Neutrophil (primary cell): ENCODE results near the gene CHIT1.

Experiments
- H3K27ac ChIP-seq: fragments of 200-600 bp; sonication (generic); 2 replicates; pipeline ENCODE4 v1.5.1; 2016; ENCODE audit warnings: mild to moderate bottlenecking, moderate library complexity
- H3K27me3 ChIP-seq: fragments of 200-600 bp; sonication (generic); 2 replicates; pipeline ENCODE4 v1.6.0; 2016; ENCODE audit warnings: mild to moderate bottlenecking
- H3K36me3 ChIP-seq: fragments of 200-600 bp; sonication (generic); 2 replicates; pipeline ENCODE4 v1.5.1; 2017
- H3K4me1 ChIP-seq, 2 experiments: fragments of 200-600 bp in 1 of 2; sonication (generic) in 1 of 2; 1 replicate in 1 of 2; 2 replicates in 1 of 2; pipeline versions ENCODE4 v1.5.1 to v1.6.1; 2013 to 2016; ENCODE audit warnings: low read depth in 1 of 2, low read length in 1 of 2, mild to moderate bottlenecking in 1 of 2, moderate library complexity in 1 of 2; ENCODE audit not compliant: control insufficient read depth in 1 of 2, insufficient read depth in 1 of 2
- H3K4me3 ChIP-seq, 2 experiments: fragments of 200-600 bp in 1 of 2; sonication (generic) in 1 of 2; 1 replicate in 1 of 2; 2 replicates in 1 of 2; pipeline ENCODE4 v1.5.1; 2013 to 2016; ENCODE audit warnings: low read depth in 1 of 2, low read length in 1 of 2, mild to moderate bottlenecking in 1 of 2, moderate library complexity in 1 of 2
- H3K9me3 ChIP-seq: fragments of 200-600 bp; sonication (generic); 2 replicates; pipeline ENCODE4 v1.5.1; 2016
- TF ChIP-seq, protein P1 (sequence below): fragments of 200-600 bp; sonication (generic); IDR thresholded peaks from 2 replicates; pipeline ENCODE4 v1.5.1; 2016; ENCODE audit warnings: antibody characterized with exemption

CHIT1 gene

DNA sequence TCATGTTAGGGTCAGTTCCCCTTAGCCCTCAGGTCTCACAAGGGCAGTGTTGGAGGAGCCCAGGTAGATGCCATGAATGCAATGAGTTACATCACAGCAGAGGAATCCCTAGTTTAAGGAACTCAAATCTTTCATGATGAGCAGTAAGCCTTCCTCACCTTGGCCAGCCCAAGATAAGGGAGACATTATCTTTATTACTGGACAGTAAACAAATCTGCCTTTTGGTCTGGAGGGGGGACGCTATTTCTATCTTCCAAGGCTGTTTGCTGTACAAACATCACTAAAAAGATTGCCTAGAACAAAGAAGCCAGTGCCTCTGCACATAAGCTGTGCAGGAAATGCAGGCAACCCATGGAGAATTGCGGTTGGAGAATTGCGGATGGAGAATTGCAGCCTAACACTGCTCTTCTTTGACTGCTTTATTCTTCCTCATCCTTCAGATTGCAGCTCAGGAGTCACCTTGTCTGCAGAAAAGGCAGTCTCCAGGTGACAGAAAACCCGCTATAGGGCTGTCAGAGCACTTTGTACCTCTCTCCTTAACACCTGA is 40.7 kb downstream of the CHIT1 start:
- Histone ChIP-seq H3K36me3 (peaks cover 14% of the 10 kb centered on the region), H3K4me3 (no peak overlapping the region), H3K27me3 (no peaks in the 10 kb centered on the region), H3K9me3 (no peaks in the 10 kb centered on the region), H3K4me1 (peaks cover 69 to 70% of the 10 kb centered on the region in 2 experiments), H3K27ac (peak overlapping the region; percentile 95)
- TF ChIP-seq, protein P1, sequence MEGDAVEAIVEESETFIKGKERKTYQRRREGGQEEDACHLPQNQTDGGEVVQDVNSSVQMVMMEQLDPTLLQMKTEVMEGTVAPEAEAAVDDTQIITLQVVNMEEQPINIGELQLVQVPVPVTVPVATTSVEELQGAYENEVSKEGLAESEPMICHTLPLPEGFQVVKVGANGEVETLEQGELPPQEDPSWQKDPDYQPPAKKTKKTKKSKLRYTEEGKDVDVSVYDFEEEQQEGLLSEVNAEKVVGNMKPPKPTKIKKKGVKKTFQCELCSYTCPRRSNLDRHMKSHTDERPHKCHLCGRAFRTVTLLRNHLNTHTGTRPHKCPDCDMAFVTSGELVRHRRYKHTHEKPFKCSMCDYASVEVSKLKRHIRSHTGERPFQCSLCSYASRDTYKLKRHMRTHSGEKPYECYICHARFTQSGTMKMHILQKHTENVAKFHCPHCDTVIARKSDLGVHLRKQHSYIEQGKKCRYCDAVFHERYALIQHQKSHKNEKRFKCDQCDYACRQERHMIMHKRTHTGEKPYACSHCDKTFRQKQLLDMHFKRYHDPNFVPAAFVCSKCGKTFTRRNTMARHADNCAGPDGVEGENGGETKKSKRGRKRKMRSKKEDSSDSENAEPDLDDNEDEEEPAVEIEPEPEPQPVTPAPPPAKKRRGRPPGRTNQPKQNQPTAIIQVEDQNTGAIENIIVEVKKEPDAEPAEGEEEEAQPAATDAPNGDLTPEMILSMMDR, result no peak

DNA sequence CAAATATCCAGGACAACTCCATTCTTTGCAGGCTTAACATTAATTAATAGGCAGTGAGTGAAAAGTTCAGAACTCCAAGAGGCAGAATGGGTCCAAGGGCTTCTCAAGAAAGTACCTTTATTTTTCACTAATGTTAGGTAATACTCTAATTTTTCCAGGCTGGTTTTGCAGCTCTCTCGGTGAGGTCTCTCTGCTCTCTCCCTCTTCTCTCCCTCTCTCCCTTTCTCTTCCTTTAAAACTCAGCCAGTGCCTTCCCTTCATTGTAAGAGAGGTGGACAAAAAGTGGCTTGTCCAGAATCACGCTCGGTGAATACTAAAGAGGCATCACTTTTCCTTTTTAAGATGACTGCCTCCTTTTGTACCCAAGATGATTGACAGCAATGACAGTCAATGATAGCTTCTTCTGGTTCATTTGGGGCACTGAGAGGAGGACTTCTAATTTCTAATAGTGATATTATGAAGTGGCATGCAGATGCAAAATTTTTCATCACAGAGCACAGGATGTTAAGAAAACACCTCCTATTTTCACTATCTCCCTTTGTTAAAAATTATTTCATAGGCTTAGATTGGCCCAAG is 41.7 kb downstream of the CHIT1 start:
- Histone ChIP-seq H3K36me3 (peaks cover 23% of the 10 kb centered on the region), H3K4me1 (peaks cover 79% of the 10 kb centered on the region in 2 experiments), H3K9me3 (no peaks in the 10 kb centered on the region), H3K27me3 (no peaks in the 10 kb centered on the region), H3K4me3 (peak overlapping the region in 1 of 2 experiments; percentile 73), H3K27ac (peak overlapping the region; percentile 95)
- TF ChIP-seq, protein P1, result no peak

DNA sequence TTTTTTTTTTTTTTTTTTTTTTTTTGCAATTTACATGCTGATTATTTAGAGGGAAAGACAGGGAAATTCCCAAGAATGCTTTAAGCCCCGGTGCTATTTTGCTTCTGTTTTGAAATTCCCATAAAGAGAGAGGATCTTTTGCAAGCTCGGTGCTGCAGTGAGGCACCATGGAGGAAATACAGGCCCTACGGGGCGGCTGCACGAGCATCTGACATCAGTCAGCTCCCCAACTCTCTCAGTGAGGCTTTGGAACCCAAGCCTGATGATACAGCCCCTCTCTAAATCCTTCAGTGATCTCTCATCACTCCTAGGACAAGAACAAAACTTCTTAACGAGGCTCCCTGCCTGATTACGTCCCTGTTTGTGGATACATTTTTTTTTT is 42.2 kb downstream of the CHIT1 start:
- H3K4me1 ChIP-seq, result peaks cover 84% of the 10 kb centered on the region in 2 experiments
- peaks cover 28% of the 10 kb centered on the region for H3K36me3 ChIP-seq
- peak overlapping the region; percentile 95 for H3K27ac ChIP-seq
- TF ChIP-seq, protein P1, result no peak
- no peaks in the 10 kb centered on the region for H3K27me3 ChIP-seq
- peak overlapping the region; percentile 60 to 73 for H3K4me3 ChIP-seq
- H3K9me3 ChIP-seq, result no peaks in the 10 kb centered on the region

DNA sequence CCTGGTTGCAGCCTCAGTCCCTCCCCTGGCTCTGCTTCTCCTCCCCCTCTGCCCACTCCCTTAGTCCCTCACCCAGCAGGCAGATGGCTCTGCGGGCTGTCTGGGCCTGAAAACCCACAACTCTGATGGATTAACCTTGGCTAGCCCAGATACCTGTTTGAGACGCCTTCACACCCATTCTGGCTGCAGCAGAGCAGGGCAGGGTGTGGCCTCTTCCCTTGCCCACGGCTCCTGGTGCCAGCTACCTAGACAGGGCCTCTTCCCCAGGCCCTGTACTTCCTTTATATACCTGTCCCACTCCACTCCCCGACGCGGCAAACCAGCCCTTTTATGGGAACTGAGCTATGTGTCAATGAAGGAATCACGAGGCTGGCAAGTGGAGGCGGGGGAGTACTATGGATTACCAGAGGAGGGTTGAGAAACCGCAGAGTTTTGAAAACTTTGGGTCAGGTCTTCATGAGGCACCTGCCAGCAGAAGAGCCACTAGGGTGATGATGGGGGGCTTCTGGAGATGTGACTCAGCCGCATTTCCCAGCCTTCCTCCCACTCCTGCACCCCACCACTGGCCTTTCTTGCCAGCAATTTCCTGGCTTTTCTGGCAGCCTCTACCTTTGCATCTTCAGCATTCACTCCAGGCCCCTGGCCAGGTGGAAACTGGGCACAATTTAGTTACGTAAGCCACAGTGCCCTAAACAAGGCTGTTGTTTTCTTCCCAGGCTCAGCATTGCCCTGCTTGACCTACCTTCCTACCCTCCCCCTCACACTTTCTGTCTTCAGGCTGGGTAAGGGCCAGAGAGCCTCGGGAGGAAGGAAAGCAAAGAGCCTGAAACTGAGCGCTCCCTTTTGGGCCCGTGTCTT is 42.8 kb downstream of the CHIT1 start, which contains the start of gene CHI3L1:
Gene CHI3L1 (minus strand): TSS at position 259 of the 858 bp plus-strand sequence. CDS start 81 bp downstream, at position 178.
- H3K27ac ChIP-seq, result peak within 1 kb of the TSS; percentile 95
- no peaks in the 10 kb centered on the region for H3K9me3 ChIP-seq
- peaks cover 90% of the 10 kb centered on the region in 2 experiments for H3K4me1 ChIP-seq
- H3K27me3 ChIP-seq, result no peaks in the 10 kb centered on the region
- TF ChIP-seq, protein P1, result no peak
- H3K4me3 ChIP-seq, result peak within 1 kb of the TSS; percentile 60 to 73
- peaks cover 34% of the 10 kb centered on the region for H3K36me3 ChIP-seq

DNA sequence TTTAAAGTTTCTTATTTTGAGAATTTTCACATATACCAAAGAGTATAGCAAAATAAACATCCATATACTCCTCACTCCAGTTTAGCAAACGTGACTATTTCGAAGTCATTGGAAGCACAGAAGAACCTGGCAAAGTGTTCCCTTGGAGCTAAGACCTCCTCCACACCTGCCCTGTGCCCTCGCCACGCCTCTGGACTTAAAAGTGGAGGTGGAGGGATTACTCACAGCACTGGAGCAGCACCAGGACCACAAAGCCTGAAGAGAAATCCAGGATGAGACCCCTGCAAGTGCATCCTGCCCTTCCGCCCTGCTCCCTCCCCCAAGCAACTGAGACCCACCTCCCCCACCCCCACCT is 43.4 kb downstream of the CHIT1 start:
- Histone ChIP-seq H3K4me3 (peak overlapping the region; percentile 60 to 73), H3K36me3 (peaks cover 41% of the 10 kb centered on the region), H3K4me1 (peaks cover 92 to 96% of the 10 kb centered on the region in 2 experiments), H3K27ac (peak overlapping the region; percentile 95), H3K9me3 (no peaks in the 10 kb centered on the region), H3K27me3 (no peaks in the 10 kb centered on the region)
- TF ChIP-seq, protein P1, result no peak
